ENCODE measurements around the gene STXBP5.

Gene STXBP5

DNA sequence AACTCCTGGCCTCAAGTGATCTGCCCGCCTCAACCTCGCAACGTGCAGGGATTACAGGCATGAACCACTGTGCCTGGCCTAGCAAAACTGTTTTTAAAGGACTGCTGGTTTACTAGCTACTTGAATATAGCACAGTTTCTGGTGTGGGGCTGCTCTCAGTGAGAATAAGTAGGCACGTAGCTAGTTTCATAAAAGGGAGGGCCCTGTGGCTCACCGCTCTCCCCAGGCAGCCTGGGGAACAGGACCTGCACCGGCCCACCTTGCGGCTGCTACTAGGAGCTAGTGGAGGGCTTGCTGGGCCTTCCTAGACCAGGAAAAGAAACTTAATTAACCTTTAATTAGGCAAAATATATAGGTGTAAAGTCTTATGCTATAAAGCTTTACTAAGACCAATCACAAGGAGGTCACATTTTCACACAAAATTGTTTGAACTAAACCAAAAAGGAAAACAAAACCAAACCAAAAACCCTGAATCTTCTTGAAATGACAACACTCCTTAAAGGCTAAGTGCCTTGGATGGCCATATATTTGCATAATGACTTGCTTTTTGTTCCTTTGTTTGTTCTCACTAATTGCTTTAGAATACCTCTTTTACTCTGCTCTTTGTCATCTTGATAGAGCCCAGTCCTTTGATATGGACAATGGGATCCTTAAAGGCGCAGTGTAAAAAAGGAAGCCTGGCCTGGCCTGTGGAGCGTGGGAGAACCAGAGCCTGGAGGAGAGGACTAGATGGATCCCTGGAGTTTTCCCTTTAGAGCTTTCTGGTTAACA is 234.7 kb downstream of the STXBP5 start:
- no peak overlapping the region for H3K27ac ChIP-seq
- no peak for DNase-seq (ENCODE audit: low spot score)
- no peak for TF ChIP-seq CTCF (conservative IDR thresholded peaks at IDR 0.05; ENCODE audit: low read depth)
- ChIA-PET CTCF (no interaction called here), POLR2A (ENCODE audit: low non-redundant PET) (no interaction called here)

Data from RWPE1 (cell line).